Trophoblast cell (in vitro differentiated cells and primary cell): ENCODE results near the gene RASL11A.

Source experiments
- DNase-seq, 2 donors: peaks; one replicate each; pipeline ENCODE4 v3.0.0-alpha.2; 2016
- H2AFZ ChIP-seq: 2 replicates; pipeline ENCODE4 v1.6.1; 2013; ENCODE audit warnings: low read length, moderate library complexity, mild to moderate bottlenecking; ENCODE audit not compliant: insufficient read depth, poor library complexity
- H2AK5ac ChIP-seq: 2 replicates; pipeline ENCODE4 v1.6.1; 2013; ENCODE audit warnings: mild to moderate bottlenecking, low read length
- H2BK120ac ChIP-seq: 2 replicates; pipeline ENCODE4 v1.6.1; 2013; ENCODE audit warnings: low read length, mild to moderate bottlenecking, moderate library complexity; ENCODE audit not compliant: insufficient read depth, poor library complexity
- H2BK12ac ChIP-seq: 2 replicates; pipeline ENCODE4 v1.6.1; 2013; ENCODE audit warnings: mild to moderate bottlenecking, low read length, moderate library complexity
- H2BK5ac ChIP-seq: 2 replicates; pipeline ENCODE4 v1.6.1; 2013; ENCODE audit warnings: low read length, low read depth, moderate library complexity, mild to moderate bottlenecking; ENCODE audit not compliant: poor library complexity
- H3K14ac ChIP-seq: 2 replicates; pipeline ENCODE4 v1.6.1; 2013; ENCODE audit warnings: mild to moderate bottlenecking, low read length
- H3K18ac ChIP-seq: 2 replicates; pipeline ENCODE4 v1.6.1; 2013; ENCODE audit warnings: mild to moderate bottlenecking, low read length
- H3K23ac ChIP-seq: 2 replicates; pipeline ENCODE4 v1.6.1; 2013; ENCODE audit warnings: low read length
- H3K27ac ChIP-seq: 2 replicates; pipeline ENCODE4 v1.5.1; 2013; ENCODE audit warnings: low read depth, mild to moderate bottlenecking, inconsistent platforms, low read length, moderate library complexity
- H3K27me3 ChIP-seq: 2 replicates; pipeline ENCODE4 v1.6.1; 2013; ENCODE audit warnings: inconsistent platforms, mild to moderate bottlenecking, low read length, moderate library complexity; ENCODE audit not compliant: insufficient read depth
- H3K36me3 ChIP-seq, 2 experiments: 1 replicate in 1 of 2; 2 replicates in 1 of 2; pipeline ENCODE4 v1.6.1; 2013; ENCODE audit warnings: low read length in 2 of 2, mild to moderate bottlenecking in 2 of 2, moderate library complexity in 1 of 2; ENCODE audit not compliant: insufficient read depth in 2 of 2, control insufficient read depth in 1 of 2
- H3K4ac ChIP-seq: 2 replicates; pipeline ENCODE4 v1.6.1; 2013; ENCODE audit warnings: low read depth, mild to moderate bottlenecking, low read length, moderate library complexity
- H3K4me1 ChIP-seq, 2 experiments: 1 replicate in 1 of 2; 2 replicates in 1 of 2; pipeline ENCODE4 v1.6.1; 2013; ENCODE audit warnings: low read length in 2 of 2, mild to moderate bottlenecking in 2 of 2, moderate library complexity in 1 of 2; ENCODE audit not compliant: insufficient read depth in 2 of 2, control insufficient read depth in 1 of 2
- H3K4me2 ChIP-seq: 2 replicates; pipeline ENCODE4 v1.6.1; 2013; ENCODE audit warnings: inconsistent platforms, mild to moderate bottlenecking, low read length, moderate library complexity
- H3K4me3 ChIP-seq: 2 replicates; pipeline ENCODE4 v1.5.1; 2013; ENCODE audit warnings: mild to moderate bottlenecking, low read depth, low read length, inconsistent platforms
- H3K79me1 ChIP-seq: one replicate; pipeline ENCODE4 v1.6.1; 2013; ENCODE audit warnings: low read length
- H3K79me2 ChIP-seq: 2 replicates; pipeline ENCODE4 v1.6.1; 2013; ENCODE audit warnings: low read length, mild to moderate bottlenecking; ENCODE audit not compliant: control insufficient read depth, insufficient read depth, poor library complexity
- H3K9ac ChIP-seq: 2 replicates; pipeline ENCODE4 v1.6.1; 2013; ENCODE audit warnings: mild to moderate bottlenecking, low read length
- H3K9me3 ChIP-seq: 2 replicates; pipeline ENCODE4 v1.6.1; 2013; ENCODE audit warnings: low read depth, mild to moderate bottlenecking, control low read depth, inconsistent platforms, low read length; ENCODE audit not compliant: insufficient read depth
- H4K12ac ChIP-seq: 2 replicates; pipeline ENCODE4 v1.6.1; 2013; ENCODE audit warnings: low read depth, mild to moderate bottlenecking, low read length, moderate library complexity
- H4K8ac ChIP-seq: 2 replicates; pipeline ENCODE4 v1.6.1; 2013; ENCODE audit warnings: low read depth, mild to moderate bottlenecking, low read length, moderate library complexity
- H4K91ac ChIP-seq: one replicate; pipeline ENCODE4 v1.6.1; 2013; ENCODE audit warnings: low read depth, mild to moderate bottlenecking, low read length, moderate library complexity
- WGBS: extraction: QIAGEN DNeasy Blood & Tissue Kit; methylation state at CpG from one replicate; pipeline ENCODE4 v1.1.7; 2013; ENCODE audit warnings: missing lambda C conversion rate; ENCODE audit not compliant: insufficient read length, insufficient coverage; ENCODE audit errors: extremely low coverage; 5-methylcytosine and 5-hydroxymethylcytosine counted together

Gene RASL11A

GRCh38 chr13:27261396-27261795 lies 9.2 kb upstream of the RASL11A start:
- Histone ChIP-seq H3K4me1 (peaks cover 0 to 2% of the 10 kb centered on the region in 2 experiments), H3K9me3 (no peaks in the 10 kb centered on the region), H3K4ac (no peak overlapping the region), H2BK12ac (no peak overlapping the region), H4K12ac (no peak overlapping the region), H2BK120ac (no peak overlapping the region), H3K27ac (no peak overlapping the region), H3K9ac (no peak overlapping the region), H4K8ac (no peak overlapping the region), H3K79me2 (no peaks in the 10 kb centered on the region), H2AFZ (no peak overlapping the region), H3K18ac (no peak overlapping the region), H2BK5ac (no peak overlapping the region), H3K14ac (no peak overlapping the region), H3K27me3 (no peaks in the 10 kb centered on the region), H4K91ac (no peak overlapping the region), H2AK5ac (no peak overlapping the region), H3K4me2 (no peak overlapping the region), H3K23ac (no peak overlapping the region), H3K79me1 (no peaks in the 10 kb centered on the region), H3K36me3 (peaks cover 9 to 13% of the 10 kb centered on the region in 2 experiments), H3K4me3 (no peak overlapping the region)
- peak; percentile 33 to 74 for DNase-seq
- no CpG with 5 or more reads among the region's 5 CpGs for WGBS

DNA sequence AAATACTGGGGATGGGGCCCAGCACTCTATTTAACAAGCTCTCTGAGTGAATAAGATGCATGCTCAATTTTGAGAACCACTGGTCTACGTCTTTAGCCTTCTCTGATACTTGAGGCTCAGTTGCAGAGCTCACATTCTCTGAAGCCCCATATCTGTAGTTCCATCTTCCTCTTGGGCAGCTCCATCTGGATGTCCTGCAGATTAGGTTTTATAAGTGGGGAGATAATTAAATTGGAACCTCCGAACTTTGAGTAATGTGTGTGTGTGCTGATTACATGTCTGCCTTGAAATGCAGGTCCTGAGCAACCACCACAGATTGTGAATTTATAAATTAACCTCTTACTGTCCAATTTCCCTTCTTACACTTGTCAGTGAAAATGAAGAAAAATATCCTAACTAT lies 7.2 kb upstream of the RASL11A start:
- no peak overlapping the region for H3K4me3 ChIP-seq
- H2BK5ac ChIP-seq = no peak overlapping the region
- no peak overlapping the region for H4K8ac ChIP-seq
- no peaks in the 10 kb centered on the region for H3K79me2 ChIP-seq
- H3K4me1 ChIP-seq = peaks cover 0 to 2% of the 10 kb centered on the region in 2 experiments
- H3K4me2 ChIP-seq = no peak overlapping the region
- no peaks in the 10 kb centered on the region for H3K79me1 ChIP-seq
- peaks cover 2 to 5% of the 10 kb centered on the region in 2 experiments for H3K36me3 ChIP-seq
- no peaks in the 10 kb centered on the region for H3K27me3 ChIP-seq
- no peak overlapping the region for H2BK120ac ChIP-seq
- no peak overlapping the region for H3K23ac ChIP-seq
- H4K12ac ChIP-seq = no peak overlapping the region
- H3K9me3 ChIP-seq = no peaks in the 10 kb centered on the region
- H2AK5ac ChIP-seq = no peak overlapping the region
- no peak for DNase-seq
- no CpG with 5 or more reads among the region's 2 CpGs for WGBS
- no peak overlapping the region for H2AFZ ChIP-seq
- H3K14ac ChIP-seq = no peak overlapping the region
- no peak overlapping the region for H3K27ac ChIP-seq
- no peak overlapping the region for H3K18ac ChIP-seq
- H3K9ac ChIP-seq = no peak overlapping the region
- no peak overlapping the region for H4K91ac ChIP-seq
- no peak overlapping the region for H3K4ac ChIP-seq
- H2BK12ac ChIP-seq = no peak overlapping the region

DNA sequence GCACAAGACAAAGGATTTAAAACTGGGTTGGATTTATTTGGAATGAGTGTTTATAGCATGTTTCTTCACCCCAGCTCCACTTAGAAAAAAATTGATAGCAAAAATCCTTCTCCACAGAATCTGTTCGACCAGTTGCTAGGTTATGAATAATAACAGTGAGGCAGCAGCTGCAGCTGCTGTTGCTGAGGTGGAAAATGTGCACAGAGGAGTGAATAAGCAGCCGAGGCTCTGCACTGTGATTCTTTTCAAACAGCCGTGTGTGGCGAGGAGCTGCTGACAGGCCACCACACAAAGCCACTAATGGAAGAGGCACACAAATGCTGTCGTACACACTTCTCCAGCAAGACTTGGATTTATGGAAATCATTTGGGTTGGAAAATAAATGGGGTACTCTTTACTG lies 6.4 kb upstream of the RASL11A start:
- H4K8ac ChIP-seq = no peak overlapping the region
- H3K4ac ChIP-seq = no peak overlapping the region
- H3K79me2 ChIP-seq = no peaks in the 10 kb centered on the region
- H3K18ac ChIP-seq = no peak overlapping the region
- H3K4me1 ChIP-seq = peaks cover 0 to 2% of the 10 kb centered on the region in 2 experiments
- H2AK5ac ChIP-seq = no peak overlapping the region
- H3K14ac ChIP-seq = no peak overlapping the region
- no CpG with 5 or more reads among the region's 5 CpGs for WGBS
- no peak overlapping the region for H2BK120ac ChIP-seq
- no peaks in the 10 kb centered on the region for H3K9me3 ChIP-seq
- no peak overlapping the region for H3K4me2 ChIP-seq
- H2BK12ac ChIP-seq = no peak overlapping the region
- H4K91ac ChIP-seq = no peak overlapping the region
- H3K79me1 ChIP-seq = no peaks in the 10 kb centered on the region
- no peak for DNase-seq
- H4K12ac ChIP-seq = no peak overlapping the region
- H3K27me3 ChIP-seq = no peaks in the 10 kb centered on the region
- no peak overlapping the region for H3K27ac ChIP-seq
- H3K23ac ChIP-seq = no peak overlapping the region
- no peak overlapping the region for H2BK5ac ChIP-seq
- peaks cover 0 to 3% of the 10 kb centered on the region in 2 experiments for H3K36me3 ChIP-seq
- no peak overlapping the region for H3K9ac ChIP-seq
- no peak overlapping the region for H2AFZ ChIP-seq
- no peak overlapping the region for H3K4me3 ChIP-seq

- WGBS = no CpG with 5 or more reads among the region's 1 CpG
- Histone ChIP-seq H3K4me2 (no peak overlapping the region), H4K91ac (no peak overlapping the region), H4K8ac (no peak overlapping the region), H3K79me1 (no peaks in the 10 kb centered on the region), H3K27me3 (no peaks in the 10 kb centered on the region), H3K4me3 (no peak overlapping the region), H3K27ac (no peak overlapping the region), H2BK12ac (no peak overlapping the region), H2AFZ (no peak overlapping the region), H3K18ac (no peak overlapping the region), H2AK5ac (no peak overlapping the region), H3K4me1 (peaks cover 0 to 2% of the 10 kb centered on the region in 2 experiments), H3K36me3 (peaks cover 0 to 3% of the 10 kb centered on the region in 2 experiments), H3K9me3 (no peaks in the 10 kb centered on the region), H2BK5ac (no peak overlapping the region), H3K4ac (no peak overlapping the region), H2BK120ac (no peak overlapping the region), H3K9ac (no peak overlapping the region), H4K12ac (no peak overlapping the region), H3K23ac (no peak overlapping the region), H3K14ac (no peak overlapping the region), H3K79me2 (no peaks in the 10 kb centered on the region)
- DNase-seq = no peak
Measured at GRCh38 chr13:27264648-27265047, 6.0 kb upstream of the RASL11A start.
